Kidney (tissue), 22 donors: ENCODE measurements around the gene LDLRAD3. TPM values are rescaled to one million over a fixed set of nuclear protein-coding genes. Genes with fewer than 3 reads are reported as not detected.

Experiments
- DNase-seq, 5 donors: peaks; one replicate each; pipeline ENCODE4 v3.0.0-alpha.2; 2013 to 2020
- FAIRE-seq: peaks from 2 replicates; lab custom pipeline; 2012; peaks lifted over from hg19 to GRCh38; lab: Jason Lieb, UNC
- H3K27ac ChIP-seq, 2 donors: one replicate each; pipeline ENCODE4 v1.7.0; 2013; ENCODE audit warnings: low read depth in 2 of 2, low read length in 2 of 2, inconsistent platforms in 1 of 2
- H3K27me3 ChIP-seq: one replicate; pipeline ENCODE4 v1.7.1; 2013; ENCODE audit warnings: low read length, inconsistent platforms; ENCODE audit not compliant: control insufficient read depth, insufficient read depth
- H3K36me3 ChIP-seq, 3 donors: one replicate each; pipeline versions ENCODE4 v1.7.0 to v1.7.1; 2013; ENCODE audit warnings: low read length in 3 of 3, control low read depth in 1 of 3, inconsistent platforms in 1 of 3; ENCODE audit not compliant: insufficient read depth in 3 of 3, control insufficient read depth in 2 of 3
- H3K4me1 ChIP-seq, 3 donors: one replicate each; pipeline versions ENCODE4 v1.7.0 to v1.7.1; 2013; ENCODE audit warnings: low read length in 3 of 3, inconsistent platforms in 1 of 3, low read depth in 1 of 3; ENCODE audit not compliant: control insufficient read depth in 2 of 3, insufficient read depth in 2 of 3
- H3K4me3 ChIP-seq, 3 donors: one replicate each; pipeline versions ENCODE4 v1.7.0 to v1.8.1; 2013; ENCODE audit warnings: low read length in 3 of 3, control low read depth in 1 of 3, inconsistent platforms in 1 of 3
- H3K9ac ChIP-seq, 3 donors: one replicate each; pipeline versions ENCODE4 v1.7.0 to v1.7.1; 2013; ENCODE audit warnings: low read length in 3 of 3, control low read depth in 1 of 3, inconsistent platforms in 1 of 3
- H3K9me3 ChIP-seq, 3 donors: one replicate each; pipeline versions ENCODE4 v1.7.0 to v1.7.1; 2013; ENCODE audit warnings: low read length in 3 of 3, control low read depth in 1 of 3, inconsistent platforms in 1 of 3; ENCODE audit not compliant: control insufficient read depth in 2 of 3, insufficient read depth in 1 of 3
- CTCF ChIP-seq: IDR thresholded peaks from 3 replicates; pipeline ENCODE4 v1.5.1; 2012; ENCODE audit warnings: mild to moderate bottlenecking, moderate library complexity, borderline replicate concordance; ENCODE audit not compliant: insufficient read depth; ENCODE audit errors: extremely low read depth
- intact Hi-C: fragments of 100-400 bp; cut with DNase I; formaldehyde crosslinking; loops from one replicate; pipeline ENCODE4 v1.11.1; 2022
- long read RNA-seq, 10 donors: library from polyadenylated mRNA in 1 of 10; unstranded in 1 of 10; transcript quantifications; one replicate each; pipeline ENCODE4 v2.0.0 and lab custom pipeline, GENCODE V29; 2021 to 2026
- polyA plus RNA-seq: library from polyadenylated mRNA; stranded (reverse); fragments of 350-450 nt; fragmentation: Illumina TruSeq; extraction: RNeasy Lipid Tissue Mini Kit (QIAGEN cat#74804); gene quantifications from one replicate; pipeline ENCODE4 v1.2.3, GENCODE V29; 2014; ENCODE audit warnings: low read depth, low replicate concordance; ENCODE audit not compliant: insufficient read depth
- total RNA-seq: library from RNA; stranded (reverse); fragmentation: NEBNext Ultra II Directional; extraction: Animal tissue kit (Norgen Biotek cat#: 25700); gene quantifications from one replicate; pipeline ENCODE4 v1.2.1, GENCODE V29; 2021
- donor health status: control.
- donor health status: control.
- donor health status: control.
- donor health status: control.
- donor health status: control.
- donor health status: DM: yes; HTN: yes; CAD: no.
- donor health status: Normal renal cell carcinoma (clear cell type).

The LDLRAD3 gene, protein sequence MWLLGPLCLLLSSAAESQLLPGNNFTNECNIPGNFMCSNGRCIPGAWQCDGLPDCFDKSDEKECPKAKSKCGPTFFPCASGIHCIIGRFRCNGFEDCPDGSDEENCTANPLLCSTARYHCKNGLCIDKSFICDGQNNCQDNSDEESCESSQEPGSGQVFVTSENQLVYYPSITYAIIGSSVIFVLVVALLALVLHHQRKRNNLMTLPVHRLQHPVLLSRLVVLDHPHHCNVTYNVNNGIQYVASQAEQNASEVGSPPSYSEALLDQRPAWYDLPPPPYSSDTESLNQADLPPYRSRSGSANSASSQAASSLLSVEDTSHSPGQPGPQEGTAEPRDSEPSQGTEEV
- 14.2 TPM for total RNA-seq
- 1.2 TPM for polyA plus RNA-seq
- long read RNA-seq, donor 1, result 0 reads
- long read RNA-seq, donor 2, partial matches to known transcripts, result 0 of 1 reads
- long read RNA-seq, donor 2, other reads (novel, unspliced or antisense), result 0 of 1 reads
- long read RNA-seq, donor 3, partial matches to known transcripts, result 0 of 4 reads
- long read RNA-seq, donor 3, other reads (novel, unspliced or antisense), result 0 of 4 reads
- long read RNA-seq, donor 4, partial matches to known transcripts, result 0 of 4 reads
- long read RNA-seq, donor 4, other reads (novel, unspliced or antisense), result 0 of 4 reads
- long read RNA-seq, donor 5, partial matches to known transcripts, result 0 of 1 reads
- long read RNA-seq, donor 5, other reads (novel, unspliced or antisense), result 0 of 1 reads
- long read RNA-seq, donor 6, partial matches to known transcripts, result 0 of 1 reads
- long read RNA-seq, donor 6, other reads (novel, unspliced or antisense), result 0 of 1 reads
- long read RNA-seq, donor 7, partial matches to known transcripts, result 0 of 9 reads
- long read RNA-seq, donor 7, other reads (novel, unspliced or antisense), result 8 of 9 reads
- long read RNA-seq, donor 8, partial matches to known transcripts, result 5 of 7 reads
- long read RNA-seq, donor 8, other reads (novel, unspliced or antisense), result 0 of 7 reads
- long read RNA-seq, donor 9, result 0 reads
- long read RNA-seq, donor 10, transcript LDLRAD3-201 (6 exons, 3,798 nt), result major isoform, 5 of 5 reads
- long read RNA-seq, donor 10, partial matches to known transcripts, result 0 of 5 reads
- long read RNA-seq, donor 10, other reads (novel, unspliced or antisense), result 0 of 5 reads

- H3K9ac ChIP-seq, result peak within 1 kb of the TSS in 2 of 3 donors; percentile 59
- H3K27ac ChIP-seq, result peak within 1 kb of the TSS in 1 of 2 donors; percentile 9
- peak within 1 kb of the TSS; percentile 46 to 76 (median 74) for H3K4me3 ChIP-seq
- no peaks in the 10 kb centered on the region for H3K36me3 ChIP-seq
- TF ChIP-seq CTCF, result no peak
- H3K9me3 ChIP-seq, result no peaks in the 10 kb centered on the region
- H3K27me3 ChIP-seq, result no peaks in the 10 kb centered on the region
- no peak for FAIRE-seq
- H3K4me1 ChIP-seq, result no peaks in the 10 kb centered on the region
- intact Hi-C loops, result no loop called here
- DNase-seq, result peak; percentile 91 to 95 (median 93)
Measured at GRCh38 chr11:35943713-35944502, at the start of gene LDLRAD3. Gene LDLRAD3, plus strand, starts transcription at chr11:35944062. Its CDS starts 37 bp downstream, at chr11:35944099.

DNA sequence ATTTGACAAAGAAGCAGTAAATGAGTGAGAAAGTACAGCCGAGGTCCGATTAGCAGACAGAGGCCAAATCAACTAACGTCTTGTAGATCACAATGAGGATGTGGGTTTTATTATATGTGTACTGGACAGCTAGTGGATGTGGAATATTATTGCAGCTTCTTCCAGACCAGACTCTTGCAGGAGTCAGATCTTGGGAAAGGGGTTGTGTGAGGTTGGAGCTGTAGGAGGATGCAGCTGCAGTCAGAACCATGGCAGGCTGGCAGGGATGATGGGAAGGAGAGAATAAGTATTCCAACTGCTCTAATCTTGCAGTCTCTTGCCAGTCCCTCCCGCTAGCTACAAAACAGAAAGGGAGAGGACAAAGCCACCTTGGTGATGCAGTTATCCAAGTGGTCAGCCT, 46.8 kb upstream of the LDLRAD3 start:
- Histone ChIP-seq H3K27me3 (no peaks in the 10 kb centered on the region), H3K9ac (no peak overlapping the region), H3K9me3 (no peaks in the 10 kb centered on the region), H3K4me3 (no peak overlapping the region), H3K4me1 (no peaks in the 10 kb centered on the region), H3K27ac (no peak overlapping the region), H3K36me3 (no peaks in the 10 kb centered on the region)
- FAIRE-seq (no peak), DNase-seq (peak in 1 of 5 donors; percentile 15)
- no peak for TF ChIP-seq CTCF
- intact Hi-C loops, result no loop called here

DNA sequence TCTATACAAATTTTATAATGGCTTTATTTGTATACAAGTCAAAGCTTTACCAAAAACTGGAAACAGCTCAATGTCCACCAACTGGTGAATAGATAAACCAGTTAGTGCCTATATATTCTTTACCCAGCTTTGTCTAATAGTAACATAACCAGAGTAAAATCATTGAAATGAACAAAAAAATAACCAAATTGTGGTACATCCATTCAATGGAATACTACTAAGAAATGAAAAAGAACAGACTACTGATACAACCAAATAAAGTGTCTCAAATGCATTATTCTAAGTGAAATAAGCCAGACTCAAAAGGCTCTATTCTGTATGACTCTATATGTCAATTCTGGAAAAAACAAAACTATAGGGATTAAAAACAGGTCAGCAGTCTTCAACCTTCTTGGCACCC, 40.9 kb upstream of the LDLRAD3 start:
- DNase-seq, result no peak
- H3K9ac ChIP-seq, result no peak overlapping the region
- intact Hi-C loops, result no loop called here
- H3K4me1 ChIP-seq, result no peaks in the 10 kb centered on the region
- TF ChIP-seq CTCF, result no peak
- no peak overlapping the region for H3K4me3 ChIP-seq
- no peak overlapping the region for H3K27ac ChIP-seq
- no peak for FAIRE-seq
- peaks cover 0 to 9% (median 6%) of the 10 kb centered on the region in 3 donors for H3K9me3 ChIP-seq
- H3K27me3 ChIP-seq, result no peaks in the 10 kb centered on the region
- no peaks in the 10 kb centered on the region for H3K36me3 ChIP-seq
